ENCODE results near the gene GSTO2. TPM values are rescaled to one million over a fixed set of nuclear protein-coding genes. Genes with fewer than 3 reads are reported as not detected.

GSTO2 gene
- total RNA-seq, 1 donor from 2014 or later = 5.9 TPM

DNA sequence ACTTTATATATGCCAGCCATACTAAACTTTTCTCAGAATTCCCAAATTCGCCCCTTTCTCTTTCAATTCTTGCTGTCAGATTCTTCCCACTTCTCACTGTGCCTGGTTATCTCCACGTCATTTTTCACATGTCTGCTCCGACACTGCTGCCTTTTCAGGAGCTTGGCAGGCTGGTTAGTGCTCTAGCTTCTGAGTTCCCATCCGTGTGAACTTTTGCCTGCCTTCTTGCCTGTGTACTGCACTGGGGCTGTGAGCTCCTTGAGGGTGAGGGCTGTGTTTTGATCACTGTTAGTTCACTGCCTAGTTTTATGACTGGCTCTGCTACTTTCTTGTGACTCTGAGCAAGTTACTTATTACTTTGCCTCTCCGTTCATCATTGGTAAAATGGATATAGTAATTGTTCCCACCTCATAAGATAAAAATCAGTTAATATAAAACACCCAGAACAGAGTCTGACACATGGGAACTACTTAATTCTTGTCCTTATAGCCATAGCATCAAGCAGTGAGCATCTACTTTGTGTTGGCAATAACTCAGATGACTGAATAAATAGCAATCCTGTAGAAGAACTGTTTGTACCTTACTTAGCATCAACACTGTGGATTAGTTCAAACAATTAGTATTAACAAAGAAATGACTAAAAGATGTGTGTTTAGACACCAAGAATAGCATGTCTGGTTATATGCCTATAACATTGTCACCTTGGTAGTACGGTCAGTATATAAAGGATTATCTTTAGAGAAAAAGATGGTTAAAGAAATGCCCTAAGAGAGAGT is 8.8 kb upstream of the GSTO2 start:
- TF ChIP-seq CTCF (IDR thresholded peaks at IDR 0.05; ENCODE audit: unreplicated experiment) = no peak
- no peak for DNase-seq (ENCODE audit: low spot score)
- Mint-ChIP-seq H3K9me3 (ENCODE audit: unreplicated experiment) (no peaks in the 10 kb centered on the region), H3K36me3 (ENCODE audit: low read depth, unreplicated experiment) (peaks cover 4% of the 10 kb centered on the region), H3K27me3 (ENCODE audit: unreplicated experiment) (peaks cover 5% of the 10 kb centered on the region), H3K27ac (ENCODE audit: unreplicated experiment) (peak overlapping the region; percentile 66), H3K4me3 (ENCODE audit: unreplicated experiment) (peak overlapping the region; percentile 40), H3K4me1 (ENCODE audit: unreplicated experiment) (peaks cover 47% of the 10 kb centered on the region)

DNA sequence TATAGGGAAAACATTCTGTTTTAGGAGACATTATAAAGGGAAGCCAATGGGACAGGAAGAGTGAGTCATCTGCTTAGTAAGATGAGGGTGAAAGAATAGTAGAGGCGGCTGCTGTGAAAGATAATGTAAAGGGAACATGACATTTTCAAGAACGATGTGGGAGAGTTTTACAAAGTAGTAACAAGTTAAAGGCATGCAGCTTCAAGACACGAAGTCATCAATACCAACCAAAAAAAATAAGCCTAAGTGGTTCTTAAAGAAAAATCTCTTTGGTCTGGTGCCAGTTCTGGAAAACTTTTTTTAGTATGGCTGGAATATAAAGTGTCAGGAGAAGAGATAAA is 8.2 kb upstream of the GSTO2 start:
- Mint-ChIP-seq H3K9me3 (ENCODE audit: unreplicated experiment) (no peaks in the 10 kb centered on the region), H3K27ac (ENCODE audit: unreplicated experiment) (peak overlapping the region; percentile 66), H3K36me3 (ENCODE audit: low read depth, unreplicated experiment) (peaks cover 4% of the 10 kb centered on the region), H3K4me1 (ENCODE audit: unreplicated experiment) (peaks cover 43% of the 10 kb centered on the region), H3K27me3 (ENCODE audit: unreplicated experiment) (peaks cover 3% of the 10 kb centered on the region), H3K4me3 (ENCODE audit: unreplicated experiment) (peak overlapping the region; percentile 40)
- no peak for TF ChIP-seq CTCF (IDR thresholded peaks at IDR 0.05; ENCODE audit: unreplicated experiment)
- no peak for DNase-seq (ENCODE audit: low spot score)

- Mint-ChIP-seq H3K27ac (ENCODE audit: unreplicated experiment) (no peak overlapping the region), H3K36me3 (ENCODE audit: low read depth, unreplicated experiment) (peaks cover 8% of the 10 kb centered on the region), H3K9me3 (ENCODE audit: unreplicated experiment) (no peaks in the 10 kb centered on the region), H3K4me3 (ENCODE audit: unreplicated experiment) (no peak overlapping the region), H3K4me1 (ENCODE audit: unreplicated experiment) (peaks cover 39% of the 10 kb centered on the region), H3K27me3 (ENCODE audit: unreplicated experiment) (peaks cover 3% of the 10 kb centered on the region)
- no peak for TF ChIP-seq CTCF (IDR thresholded peaks at IDR 0.05; ENCODE audit: unreplicated experiment)
- DNase-seq (ENCODE audit: low spot score) = no peak
Observed at GRCh38 chr10:104262055-104262454, 6.9 kb upstream of the GSTO2 start.

DNA sequence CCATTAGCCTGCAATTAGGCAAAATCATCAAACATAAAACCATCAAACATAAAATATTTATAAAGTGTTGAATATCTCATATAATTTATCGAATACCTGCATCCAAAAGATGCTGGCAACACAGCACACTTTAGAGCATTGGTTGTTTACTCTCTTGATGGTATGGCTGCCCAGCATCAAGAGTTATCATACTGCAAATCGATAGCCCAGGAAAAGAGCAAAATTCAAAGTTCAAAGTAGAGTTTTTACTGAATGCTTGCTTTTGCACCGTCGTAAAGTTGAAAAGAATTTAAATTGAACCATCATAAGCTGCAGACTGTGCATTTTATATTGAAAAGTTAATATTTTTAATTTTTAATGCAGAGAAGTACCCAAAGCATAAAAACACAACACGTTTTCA is 4.2 kb upstream of the GSTO2 start:
- no peak for TF ChIP-seq CTCF (IDR thresholded peaks at IDR 0.05; ENCODE audit: unreplicated experiment)

GRCh38 chr10:104267721-104268404 is 1.1 kb upstream of the GSTO2 start:
- peaks cover 3% of the 10 kb centered on the region for H3K36me3 Mint-ChIP-seq (ENCODE audit: low read depth, unreplicated experiment)
- H3K9me3 Mint-ChIP-seq (ENCODE audit: unreplicated experiment) = no peaks in the 10 kb centered on the region
- no peak for DNase-seq (ENCODE audit: low spot score)
- no peak for TF ChIP-seq CTCF (IDR thresholded peaks at IDR 0.05; ENCODE audit: unreplicated experiment)
- H3K27ac Mint-ChIP-seq (ENCODE audit: unreplicated experiment) = peak overlapping the region; percentile 95
- H3K27me3 Mint-ChIP-seq (ENCODE audit: unreplicated experiment) = no peaks in the 10 kb centered on the region
- peak overlapping the region; percentile 93 for H3K4me3 Mint-ChIP-seq (ENCODE audit: unreplicated experiment)
- peaks cover 5% of the 10 kb centered on the region for H3K4me1 Mint-ChIP-seq (ENCODE audit: unreplicated experiment)

More for the DNA sequence above, 4.2 kb upstream of the GSTO2 start:
- H3K9me3 Mint-ChIP-seq (ENCODE audit: unreplicated experiment) = no peaks in the 10 kb centered on the region
- H3K4me1 Mint-ChIP-seq (ENCODE audit: unreplicated experiment) = peaks cover 26% of the 10 kb centered on the region
- DNase-seq (ENCODE audit: low spot score) = no peak
- H3K27me3 Mint-ChIP-seq (ENCODE audit: unreplicated experiment) = peaks cover 3% of the 10 kb centered on the region
- H3K27ac Mint-ChIP-seq (ENCODE audit: unreplicated experiment) = no peak overlapping the region
- H3K4me3 Mint-ChIP-seq (ENCODE audit: unreplicated experiment) = no peak overlapping the region
- H3K36me3 Mint-ChIP-seq (ENCODE audit: low read depth, unreplicated experiment) = peaks cover 8% of the 10 kb centered on the region

Data from endothelial cell (in vitro differentiated cells).